GM21360 (cell line): Measurements from ENCODE around the gene CRMP1.

Source experiments
- ATAC-seq: cut with Tn5 transposase; IDR thresholded peaks from one replicate; pipeline ENCODE4 v1.9.1; 2021; ENCODE audit warnings: mild to moderate bottlenecking, moderate library complexity; ENCODE audit not compliant: unreplicated experiment

The CRMP1 gene

GRCh38 chr4:5890063-5890727, 2.7 kb downstream of the CRMP1 start:
- ATAC-seq, result no peak

- no peak for ATAC-seq
Observed at GRCh38 chr4:5889002-5889696, 3.7 kb downstream of the CRMP1 start.

- no peak for ATAC-seq
Observed at GRCh38 chr4:5888222-5889001, 4.5 kb downstream of the CRMP1 start.

GRCh38 chr4:5887361-5888221, 5.3 kb downstream of the CRMP1 start:
- no peak for ATAC-seq

GRCh38 chr4:5887011-5887360, 5.9 kb downstream of the CRMP1 start:
- no peak for ATAC-seq

- no peak for ATAC-seq
Observed at GRCh38 chr4:5885733-5886132, 7.2 kb downstream of the CRMP1 start.

GRCh38 chr4:5884796-5885195, 8.1 kb downstream of the CRMP1 start:
- no peak for ATAC-seq

GRCh38 chr4:5883916-5884315, 9.0 kb downstream of the CRMP1 start:
- ATAC-seq, result no peak

- ATAC-seq, result no peak
Observed at GRCh38 chr4:5882947-5883346, 9.9 kb downstream of the CRMP1 start.

GRCh38 chr4:5881340-5881739, 11.5 kb downstream of the CRMP1 start:
- no peak for ATAC-seq

- ATAC-seq, result no peak
Observed at GRCh38 chr4:5878359-5878758, 14.5 kb downstream of the CRMP1 start.

GRCh38 chr4:5877392-5877791, 15.5 kb downstream of the CRMP1 start:
- no peak for ATAC-seq

GRCh38 chr4:5874811-5875449, 18.0 kb downstream of the CRMP1 start:
- ATAC-seq, result no peak

GRCh38 chr4:5870701-5871100, 22.2 kb downstream of the CRMP1 start:
- ATAC-seq, result no peak

GRCh38 chr4:5869966-5870619, 22.8 kb downstream of the CRMP1 start:
- no peak for ATAC-seq

GRCh38 chr4:5867866-5868265, 25.0 kb downstream of the CRMP1 start:
- ATAC-seq, result no peak

GRCh38 chr4:5866841-5867813, 25.8 kb downstream of the CRMP1 start:
- ATAC-seq, result no peak

GRCh38 chr4:5865896-5866599, 26.8 kb downstream of the CRMP1 start:
- no peak for ATAC-seq
